DMS53 treated with DMSO at 0.1 percent for 48 hours (cell line): ENCODE results near the gene RNASEL.

Experiments used
- DNase-seq: peaks from one replicate; lab custom pipeline; 2025; ENCODE audit not compliant: unreplicated experiment; lab: John Stamatoyannopoulos, UW

The RNASEL gene

DNA sequence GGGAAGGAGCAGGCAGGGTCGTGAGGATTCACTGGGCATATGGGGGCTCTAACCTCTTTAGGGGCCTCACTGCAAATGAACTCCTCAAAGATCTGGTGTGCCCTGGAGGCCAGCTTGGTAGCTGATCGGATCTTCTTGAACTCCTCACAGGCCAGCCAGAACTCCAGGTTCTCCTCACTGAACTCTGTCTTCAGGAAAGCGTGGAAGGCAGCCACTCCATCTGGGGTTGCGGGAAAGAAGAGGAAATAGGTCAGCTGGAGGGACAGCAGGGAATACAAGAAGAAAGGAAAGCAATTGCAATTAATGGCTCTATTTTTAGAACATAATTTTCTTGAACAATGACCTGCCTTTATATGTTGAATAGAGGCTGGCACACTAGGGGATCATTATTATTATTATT, 12.9 kb upstream of the RNASEL start:
- DNase-seq, result no peak

DNA sequence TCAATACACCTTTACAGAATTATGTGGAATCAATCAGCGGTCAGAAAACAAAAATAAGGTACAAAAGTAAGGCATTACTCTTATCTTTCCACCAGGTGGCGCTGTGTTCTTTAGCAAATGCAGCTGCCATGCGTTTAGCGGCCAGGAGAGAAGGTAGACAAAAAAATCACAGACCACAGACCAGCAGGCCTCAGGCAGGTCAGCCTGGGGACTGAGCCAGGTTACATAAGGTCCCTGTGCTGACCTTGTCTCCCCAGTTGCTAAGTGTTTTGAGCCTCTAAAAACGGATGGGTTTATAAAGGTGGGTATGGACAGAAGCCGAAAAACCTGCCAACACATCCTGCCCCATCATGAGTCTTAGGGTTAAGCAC, 12.3 kb upstream of the RNASEL start:
- DNase-seq, result peak; percentile 85

DNA sequence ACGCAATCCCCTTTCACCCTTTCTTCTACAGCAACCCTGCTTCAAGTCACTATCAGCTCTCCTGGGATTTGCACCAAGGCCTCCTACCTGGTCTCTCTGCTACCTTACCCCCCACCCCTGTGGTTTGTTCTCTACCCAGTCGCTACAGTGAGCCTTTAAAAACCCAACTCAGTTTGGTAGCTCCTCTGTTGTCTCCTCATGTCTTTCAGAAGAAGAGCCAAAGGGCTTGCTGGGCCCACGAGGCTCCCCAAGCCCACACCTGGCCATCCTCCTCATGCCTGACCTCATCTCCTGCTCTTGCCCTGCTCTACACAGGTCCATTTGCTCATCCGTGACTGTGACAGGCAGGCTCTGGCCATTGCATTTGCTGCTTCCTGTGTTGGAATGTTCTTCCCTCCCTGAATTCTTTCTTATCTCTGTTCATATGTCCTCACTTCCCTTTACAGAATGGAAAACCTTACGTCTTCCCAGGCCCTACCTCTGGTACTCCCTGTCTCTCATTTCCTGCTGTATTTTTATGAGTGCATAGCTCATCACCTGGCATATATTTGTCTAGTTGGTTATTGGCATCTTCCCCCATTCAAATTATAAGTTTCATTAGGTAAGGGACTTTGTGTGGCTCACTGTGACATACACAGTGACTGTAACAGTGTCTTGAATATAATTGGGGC, 11.8 kb upstream of the RNASEL start:
- DNase-seq, result no peak

DNA sequence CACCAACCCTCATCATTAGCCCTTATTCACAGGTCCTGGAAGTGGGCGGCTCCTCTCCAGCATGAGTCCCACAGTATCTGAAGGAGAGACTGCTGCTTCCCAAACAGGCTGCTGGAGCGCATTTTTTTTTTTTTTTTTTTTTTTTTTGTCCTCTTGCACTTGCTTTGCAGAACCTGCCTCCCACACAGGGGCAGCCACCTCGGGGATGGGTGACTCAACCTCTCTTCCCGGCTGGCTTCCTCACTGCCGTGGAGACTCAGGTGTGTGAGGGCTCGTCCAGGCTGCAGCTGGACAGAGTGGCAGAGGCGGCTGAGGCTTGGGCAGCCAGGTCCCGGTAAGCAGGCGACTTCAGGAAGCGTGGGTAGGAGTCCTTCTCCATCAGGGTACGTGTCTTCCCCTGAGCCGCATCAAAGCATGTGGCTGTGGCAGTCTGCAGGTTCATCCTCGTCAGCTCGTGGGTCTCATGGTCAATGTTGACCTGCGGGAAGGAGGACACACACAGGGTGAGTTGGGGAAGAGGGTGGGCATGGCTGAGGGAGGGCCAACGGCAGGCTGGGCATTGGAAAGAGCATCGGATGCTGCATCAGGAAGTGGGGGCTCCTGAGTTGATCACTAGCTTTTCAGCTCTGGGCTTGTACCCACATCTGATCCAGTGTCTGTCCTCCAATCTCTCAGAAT, 11.1 kb upstream of the RNASEL start:
- DNase-seq, result no peak

DNA sequence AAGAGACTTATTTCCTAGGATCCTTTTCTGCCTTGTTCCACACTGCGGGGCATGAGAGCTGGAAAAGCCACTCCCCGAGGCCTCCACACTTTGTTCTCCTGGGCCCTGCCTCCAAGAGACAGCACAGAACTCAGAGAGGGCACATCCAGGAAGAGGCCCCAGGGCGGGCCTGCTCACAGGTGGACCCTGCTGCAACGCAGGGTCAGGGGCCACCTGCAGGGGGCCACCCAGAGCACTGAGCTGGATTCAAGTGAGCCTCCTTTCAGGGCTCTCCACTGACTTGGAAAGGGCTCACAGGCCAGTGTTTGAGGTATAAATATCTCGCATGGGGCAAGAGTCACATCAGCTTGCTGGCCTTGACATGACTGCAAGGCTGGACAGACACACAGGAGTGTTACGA, 10.3 kb upstream of the RNASEL start:
- DNase-seq, result no peak

DNA sequence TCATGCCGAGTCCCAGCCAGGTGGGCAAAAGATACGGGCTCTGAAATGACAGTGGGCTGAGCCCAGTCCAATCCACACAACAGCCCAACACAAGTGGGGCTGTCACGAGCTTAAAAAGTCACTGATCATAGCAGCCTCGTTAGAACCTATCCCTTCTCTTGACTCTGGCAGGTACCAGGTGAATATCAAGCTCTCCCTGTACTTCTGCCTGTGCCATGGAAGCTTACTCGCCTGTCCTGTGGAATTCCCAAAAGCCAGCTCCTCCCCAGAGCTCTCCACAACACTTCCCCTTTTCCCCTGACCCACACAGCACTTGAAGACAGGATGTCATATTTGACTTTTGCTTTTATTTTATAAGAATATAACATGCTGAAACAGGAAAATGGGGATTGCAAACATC, 9.2 kb upstream of the RNASEL start:
- no peak for DNase-seq

DNA sequence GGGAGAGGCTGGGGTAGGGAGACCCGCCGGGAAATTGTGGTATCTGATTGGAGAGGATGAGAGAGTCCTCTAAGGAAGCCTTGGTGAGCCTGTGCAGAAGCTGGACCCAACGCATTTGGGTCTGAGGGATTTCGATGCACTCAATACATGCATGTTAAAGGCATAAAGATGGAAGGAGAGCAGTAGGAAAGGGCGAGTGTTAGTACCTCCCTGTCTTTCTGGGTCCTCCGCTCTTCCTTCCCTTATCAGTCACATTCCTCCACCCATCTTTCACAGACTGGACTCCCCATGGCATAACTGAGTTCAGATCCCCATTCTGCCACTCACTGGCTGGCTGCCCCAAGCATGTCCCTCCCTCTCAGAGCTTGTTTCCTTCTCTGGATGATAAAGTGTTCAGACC, 7.9 kb upstream of the RNASEL start:
- DNase-seq, result no peak

DNA sequence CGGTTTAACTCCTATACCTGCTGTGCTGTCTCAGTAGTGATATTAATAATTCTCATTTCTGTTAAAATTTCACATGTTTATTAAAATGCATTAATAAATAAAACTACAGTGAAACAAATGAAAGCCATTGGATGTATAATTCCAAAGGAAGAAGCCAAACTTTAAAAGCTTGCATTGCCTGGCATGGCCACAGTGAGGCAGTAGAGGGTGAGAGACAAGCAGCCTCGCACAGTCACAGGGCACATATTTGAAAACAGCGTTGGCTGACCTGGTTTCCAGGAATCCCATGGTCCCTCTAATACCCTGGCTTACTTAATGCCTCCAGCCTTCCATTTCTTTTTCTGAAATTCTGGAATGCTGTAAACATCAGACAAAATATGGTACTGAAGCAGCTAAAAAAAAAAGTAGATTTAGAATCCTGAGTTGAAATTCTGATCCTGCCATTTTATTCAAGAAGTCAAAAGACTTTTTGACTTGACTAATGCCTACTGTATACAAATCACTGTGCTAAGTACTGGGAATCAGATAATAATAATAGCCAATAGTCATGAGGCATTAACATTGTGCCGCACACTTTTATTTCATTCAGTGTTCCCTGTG, 6.7 kb upstream of the RNASEL start:
- peak; percentile 70 for DNase-seq

DNA sequence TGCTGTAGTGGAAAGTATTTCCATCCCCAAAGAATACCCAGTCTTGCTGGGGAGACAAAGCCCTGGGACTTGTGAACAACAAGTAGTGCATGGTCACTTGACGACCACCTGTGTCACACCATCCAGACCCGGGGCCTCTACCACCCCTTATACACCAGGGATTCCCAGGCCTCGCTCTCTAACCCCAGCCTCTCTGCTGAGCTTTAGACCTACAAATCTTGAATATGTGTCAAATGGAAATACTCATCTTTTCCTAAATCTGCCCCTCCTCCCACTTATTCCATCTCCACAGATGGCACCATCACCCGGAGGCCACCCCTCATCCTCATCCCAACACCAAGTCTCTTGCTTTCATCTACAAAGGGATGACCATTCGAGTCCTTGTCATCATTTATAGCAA, 875 bp upstream of the RNASEL start:
- DNase-seq, result no peak

DNA sequence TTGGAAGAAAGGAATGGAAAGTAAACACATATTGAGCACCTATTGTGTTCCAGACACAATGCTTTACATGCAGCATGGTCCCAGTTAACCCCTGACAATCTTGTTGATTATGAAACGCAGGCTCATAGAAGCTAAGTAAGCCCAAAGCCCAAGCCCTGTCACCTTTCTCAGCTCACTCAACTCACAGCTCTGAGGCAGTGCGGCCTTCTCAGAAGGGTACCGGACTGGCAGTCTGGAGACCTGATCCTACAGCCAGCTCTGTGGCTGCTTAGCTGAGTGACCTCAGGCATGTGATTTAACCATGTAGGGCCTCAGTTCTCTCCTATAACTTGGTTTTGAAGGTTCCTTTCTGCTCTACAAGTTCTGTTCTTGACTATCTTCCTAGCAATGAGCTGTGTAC, 464 bp upstream of the RNASEL start:
- DNase-seq, result no peak

DNA sequence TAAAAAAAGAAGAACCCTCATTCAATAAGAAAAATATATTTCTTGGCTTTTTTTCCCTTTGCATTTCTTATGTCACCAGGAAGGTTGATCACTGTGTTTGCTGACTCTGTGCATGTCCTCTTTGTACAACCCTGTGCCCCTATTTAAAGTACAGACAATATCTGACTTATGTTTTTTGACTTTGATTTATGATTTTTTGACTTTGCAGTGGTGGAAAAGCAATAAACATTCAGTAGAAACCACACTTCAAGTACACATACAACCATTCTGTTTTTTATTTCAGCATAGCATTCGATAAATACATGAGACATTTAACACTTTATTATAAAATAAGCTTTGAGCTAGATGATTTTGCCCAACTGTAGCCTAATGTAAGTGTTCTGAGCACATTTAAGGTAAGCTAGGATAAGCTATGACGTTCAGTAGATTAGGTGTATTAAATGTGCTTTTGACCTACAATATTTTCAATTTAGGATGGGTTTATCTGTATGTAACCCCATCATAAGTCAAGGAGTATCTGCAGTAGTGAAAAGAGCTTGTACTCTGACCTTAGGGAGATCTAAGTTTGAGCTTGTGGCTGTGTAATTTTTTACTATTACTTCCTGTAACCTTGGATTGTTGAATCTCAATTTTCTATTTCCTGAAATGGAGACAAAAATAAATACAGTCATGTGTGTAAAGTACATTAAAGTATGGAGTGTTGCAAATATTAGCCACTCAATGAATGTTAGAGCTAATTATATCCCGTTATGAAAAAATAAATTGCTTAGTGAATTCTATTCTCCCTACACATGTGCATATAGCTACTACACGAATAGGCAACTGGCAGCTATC, 1.2 kb downstream of the RNASEL start:
- DNase-seq, result no peak

DNA sequence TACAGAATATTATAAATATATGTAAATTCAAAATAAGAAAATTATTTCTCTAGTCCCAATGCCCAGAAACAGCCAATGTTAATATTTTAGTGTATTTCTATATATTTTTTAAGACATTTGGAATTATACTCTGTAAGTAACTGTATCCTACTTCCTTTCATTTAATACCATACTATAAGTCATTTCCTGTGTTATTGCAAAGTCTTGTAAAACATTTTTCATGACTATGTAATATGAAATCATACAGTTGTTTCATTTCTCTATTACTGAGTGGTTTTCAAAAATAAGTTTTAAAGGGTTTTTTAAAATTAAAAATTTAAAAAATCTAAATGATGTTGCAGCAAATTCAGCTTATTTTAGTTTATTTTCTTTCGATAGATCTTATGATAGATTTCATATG, 2.0 kb downstream of the RNASEL start:
- DNase-seq, result no peak

DNA sequence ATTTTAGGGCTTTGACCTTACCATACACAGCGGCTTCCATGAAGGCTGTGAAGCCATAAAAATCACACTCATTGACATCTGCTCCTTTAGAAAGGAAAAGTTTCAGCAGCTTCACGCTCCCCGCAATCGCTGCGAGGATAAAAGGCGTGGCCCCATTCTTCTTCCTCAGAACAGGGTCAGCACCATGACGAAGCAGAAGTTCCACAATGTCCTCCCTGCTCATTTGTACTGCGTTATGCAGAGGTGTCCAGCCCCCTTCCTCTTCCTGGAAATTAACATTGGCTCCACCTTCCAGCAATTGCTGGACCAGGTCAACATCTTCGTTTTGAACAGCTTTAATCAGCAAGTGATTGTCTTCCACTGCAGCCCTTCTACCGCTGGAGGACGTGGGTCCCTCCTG, 2.7 kb downstream of the RNASEL start:
- DNase-seq, result no peak

DNA sequence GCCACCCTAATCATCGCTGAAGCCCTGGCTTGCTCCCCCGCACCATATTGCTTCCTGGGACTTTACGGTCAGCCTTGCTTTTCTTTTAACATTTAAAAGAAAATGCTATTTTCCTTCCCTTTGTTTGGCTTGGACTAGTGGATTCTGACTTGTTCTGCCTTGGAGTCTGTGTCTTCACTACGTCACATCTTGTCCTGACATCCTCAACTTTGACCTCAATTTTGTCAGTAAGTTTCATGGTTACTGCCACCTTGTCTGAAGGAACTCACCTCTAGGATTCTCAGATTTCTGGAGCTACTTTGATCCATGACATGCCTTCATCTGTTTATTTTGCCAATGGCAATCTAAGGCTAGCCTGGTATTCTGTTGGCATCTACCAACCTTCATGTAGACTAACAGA, 4.3 kb downstream of the RNASEL start:
- no peak for DNase-seq

DNA sequence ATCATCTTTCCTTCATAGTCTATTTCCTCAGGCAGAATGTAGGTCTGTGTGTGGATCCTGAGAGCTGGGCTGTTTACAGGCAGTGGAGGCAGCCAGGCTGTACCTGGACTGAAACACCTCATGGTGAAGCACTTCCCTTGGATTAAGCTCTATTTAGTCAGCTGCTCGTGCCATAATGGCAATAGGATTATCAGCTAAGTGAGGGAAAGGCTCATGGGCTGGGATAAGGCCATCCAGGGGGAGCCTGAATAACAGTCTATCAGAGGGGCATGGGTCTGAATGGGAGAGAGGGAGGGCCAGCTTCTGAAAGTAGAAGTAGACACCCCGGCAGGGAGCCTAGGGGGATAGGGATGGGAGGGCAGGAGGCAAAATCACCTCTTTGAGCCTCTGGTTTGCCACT, 8.3 kb downstream of the RNASEL start:
- DNase-seq, result peak; percentile 65

DNA sequence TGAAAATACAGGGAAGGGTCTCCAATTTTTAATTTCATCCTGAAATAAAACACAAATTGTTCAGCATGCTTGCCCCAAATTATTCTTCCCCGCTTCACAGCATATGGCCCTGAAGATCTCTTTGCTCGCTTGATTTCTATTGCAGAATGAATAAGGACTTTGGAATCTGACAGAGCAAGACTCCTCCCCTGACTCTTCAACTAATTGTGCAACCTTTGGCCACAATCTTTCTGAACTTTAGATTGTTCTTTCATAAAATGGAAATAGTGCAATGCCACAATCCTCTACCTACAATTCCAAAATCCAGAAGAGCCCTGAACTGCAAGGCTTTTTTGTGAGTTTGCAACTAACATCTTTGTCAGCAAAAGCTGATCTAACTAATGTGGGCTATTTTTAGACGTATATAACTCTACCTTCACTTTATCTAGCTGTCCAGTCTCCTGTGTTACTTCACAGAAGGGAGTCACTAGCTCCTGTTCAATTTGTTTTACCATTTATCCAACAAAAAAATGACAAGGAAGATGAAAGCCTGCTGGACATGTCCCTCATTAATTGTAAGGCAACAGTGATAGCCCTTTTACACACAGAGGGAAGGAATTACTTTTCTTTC, 13.4 kb downstream of the RNASEL start:
- DNase-seq, result no peak

DNA sequence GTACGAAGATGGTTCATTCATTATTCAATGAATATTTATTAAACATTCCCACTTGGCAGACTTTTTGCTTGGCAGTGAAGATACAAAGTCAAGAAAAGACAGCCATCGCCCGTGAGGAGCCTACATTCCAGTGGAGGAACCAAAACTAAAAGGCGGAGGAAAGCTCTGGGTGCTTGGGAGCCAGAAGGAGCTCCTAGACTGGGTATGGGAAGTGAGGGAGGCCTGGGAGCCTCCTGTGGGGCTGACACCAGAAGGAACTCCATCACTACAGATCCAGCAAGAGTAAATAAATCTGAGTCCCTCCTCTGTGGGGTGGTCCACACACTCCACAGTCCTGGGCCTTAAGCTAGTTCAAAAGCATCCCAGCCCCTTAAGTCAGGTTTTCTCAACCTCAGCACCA, 14.9 kb downstream of the RNASEL start:
- no peak for DNase-seq

DNA sequence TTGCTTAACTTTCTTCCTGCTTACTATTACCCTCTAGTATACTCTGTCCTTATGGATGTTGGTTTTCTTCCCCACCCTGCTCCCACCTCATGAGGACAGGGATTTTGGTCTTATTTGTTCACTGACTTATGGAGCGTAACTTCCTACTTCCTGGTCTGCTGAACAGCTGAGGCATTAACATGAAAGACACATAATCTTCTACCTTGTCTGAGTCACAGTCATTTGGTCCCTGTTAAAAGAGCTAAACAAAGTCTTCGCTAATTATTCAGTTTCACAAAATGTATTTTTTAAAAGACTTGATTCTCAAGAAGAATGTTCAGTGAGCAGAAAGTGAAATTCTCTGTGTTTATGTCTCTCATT, 18.5 kb downstream of the RNASEL start:
- peak; percentile 28 for DNase-seq

DNA sequence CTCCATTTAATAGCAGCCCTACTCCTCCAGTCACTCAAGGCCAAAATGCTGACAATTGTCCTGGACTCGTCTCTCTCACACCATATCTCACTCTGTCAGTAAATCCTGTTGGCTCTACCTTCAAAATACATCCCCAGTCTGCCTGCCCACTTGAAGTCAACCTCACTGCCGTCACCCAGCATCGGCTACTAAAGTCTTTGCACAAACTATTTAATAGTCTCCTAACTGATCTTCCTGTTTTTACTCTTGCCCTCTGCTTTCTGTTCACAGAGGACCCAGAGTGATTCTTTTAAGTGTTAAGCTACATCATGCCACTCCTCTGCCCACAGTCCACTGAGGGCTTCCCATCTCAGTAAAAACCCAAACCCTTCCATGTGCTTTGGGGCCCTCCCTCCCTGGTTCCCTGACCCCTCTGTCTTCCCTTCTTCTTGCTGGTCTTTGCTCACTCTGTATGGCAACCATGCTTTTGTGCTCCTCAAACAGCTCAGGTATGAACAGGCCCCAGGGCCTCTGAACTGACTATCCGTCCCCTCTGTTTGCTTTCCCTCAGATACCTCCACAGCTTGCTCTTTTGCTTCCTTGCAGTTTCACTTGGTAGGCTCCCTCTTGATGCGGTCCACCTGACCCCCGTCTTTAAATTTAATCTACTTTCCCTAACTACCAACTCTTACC, 19.0 kb downstream of the RNASEL start:
- no peak for DNase-seq

DNA sequence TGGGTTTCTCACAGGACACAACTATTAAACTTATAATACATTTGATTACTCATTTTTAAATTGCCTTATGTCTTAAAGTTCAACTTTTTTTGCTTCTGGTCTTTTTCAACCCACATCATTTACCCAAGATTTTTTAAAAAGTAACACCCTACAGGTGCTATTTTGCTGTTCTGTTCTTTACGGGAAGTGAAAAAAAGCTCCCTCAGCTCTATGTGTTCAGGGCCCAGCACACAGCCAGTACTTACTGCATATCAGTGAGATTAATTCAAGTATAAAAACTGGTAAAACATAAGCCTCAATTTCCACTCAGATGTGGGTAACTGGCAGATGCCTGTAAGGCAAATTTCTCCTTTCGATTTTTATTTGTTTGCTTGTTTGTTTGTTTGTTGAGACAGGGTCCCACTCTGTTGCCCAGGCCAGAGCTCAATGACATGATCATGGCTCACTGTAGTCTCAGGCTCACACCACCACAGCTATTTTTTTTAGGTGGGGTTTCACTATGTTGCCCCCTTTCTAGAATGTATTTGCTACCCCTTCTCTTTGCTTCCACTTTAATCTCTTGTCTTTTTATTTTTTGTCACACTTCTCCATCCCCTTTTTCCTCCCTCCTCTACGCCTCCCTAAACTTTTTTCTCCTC, 20.3 kb downstream of the RNASEL start:
- DNase-seq, result no peak

DNA sequence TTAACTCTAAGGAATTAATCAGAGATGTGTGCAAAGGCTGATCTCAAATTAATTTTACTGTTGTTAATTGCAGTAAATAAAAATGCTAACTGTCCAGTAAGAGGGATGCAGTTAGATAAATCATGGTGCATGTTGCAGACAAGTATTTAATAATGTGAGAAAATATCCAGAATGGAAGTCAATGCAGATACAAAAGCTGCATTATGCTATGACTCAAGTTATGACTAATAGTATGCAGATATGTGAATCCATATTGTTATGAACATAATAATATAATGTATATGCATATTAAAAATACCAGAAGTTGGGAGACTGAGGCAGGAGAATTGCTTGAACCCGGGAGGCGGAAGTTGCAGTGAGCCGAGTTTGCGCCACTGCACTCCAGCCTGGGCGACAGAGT, 21.4 kb downstream of the RNASEL start:
- no peak for DNase-seq
